Measurements from ENCODE around the gene DMBT1. TPM values are rescaled to one million over a fixed set of nuclear protein-coding genes. Genes with fewer than 3 reads are reported as not detected.

Gene DMBT1
- total RNA-seq, 2 experiments from 2014 or later: not detected

DNA sequence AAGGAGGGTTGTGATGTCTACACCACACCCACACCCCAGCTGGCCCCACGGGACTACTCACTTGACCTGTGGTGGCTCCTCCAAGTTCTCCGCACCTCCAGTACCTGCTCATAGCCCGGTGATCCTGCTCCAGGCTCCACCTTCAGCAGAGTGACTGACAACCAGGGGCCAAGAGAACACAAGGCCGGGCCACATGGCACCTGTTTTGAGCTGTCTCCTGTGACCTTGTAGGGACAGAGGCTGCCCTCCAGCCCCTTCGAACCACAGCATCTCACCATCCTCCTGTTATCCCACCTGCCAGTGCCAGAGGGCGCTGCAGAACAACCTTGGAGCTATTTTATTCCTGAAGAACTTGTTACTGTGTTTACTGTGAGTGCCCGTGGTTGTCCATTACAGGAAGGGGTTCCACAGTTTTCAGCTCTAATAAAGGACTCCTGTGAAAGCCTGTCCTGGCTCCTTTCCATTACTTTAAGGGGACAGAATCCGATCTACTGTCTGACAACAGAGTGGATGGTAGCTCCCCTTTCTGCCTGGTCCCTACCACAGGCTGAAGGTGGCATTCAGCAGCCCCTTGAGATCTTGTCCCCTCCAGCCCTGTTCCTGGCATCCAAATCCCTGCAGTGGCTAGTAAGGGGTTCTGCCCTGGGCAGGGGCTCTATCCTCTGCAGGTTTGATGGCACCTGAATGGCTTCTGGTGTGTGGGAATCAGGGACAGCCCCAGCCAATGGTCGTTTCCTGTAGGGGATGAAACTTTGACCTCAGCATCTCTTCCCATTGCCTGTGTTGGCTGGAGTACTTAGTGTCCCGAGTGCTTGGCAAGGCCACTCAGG is 88.3 kb downstream of the DMBT1 start:
- Histone ChIP-seq H2AFZ (ENCODE audit: low read length) (no peak overlapping the region), H3K4me2 (ENCODE audit: low read length) (no peak overlapping the region), H3K27ac (ENCODE audit: low read depth, low read length, poor library complexity, severe bottlenecking) (no peak overlapping the region), H3K4me3 (ENCODE audit: low read depth, low read length, poor library complexity, severe bottlenecking) (no peak overlapping the region), H3K79me2 (ENCODE audit: insufficient read depth, low read depth, low read length) (no peaks in the 10 kb centered on the region), H3K4me1 (ENCODE audit: insufficient read depth, low read length, poor library complexity, severe bottlenecking) (no peaks in the 10 kb centered on the region), H3K9me2 (ENCODE audit: insufficient read depth, low read length) (no peaks in the 10 kb centered on the region), H3K36me3 (ENCODE audit: insufficient read depth, low read length) (no peaks in the 10 kb centered on the region), H4K20me1 (ENCODE audit: insufficient read depth, low read length) (no peaks in the 10 kb centered on the region), H3K9me3 (ENCODE audit: low read length) (no peaks in the 10 kb centered on the region)
- DNase-seq (ENCODE audit: low spot score): peak; percentile 33
- CTCF ChIA-PET (ENCODE audit: unreplicated experiment): interaction anchor here (1.1 kb wide), 1 partner anchor 16 kb away, joined by 3 read pairs; no protein-coding TSS in a partner anchor
- POLR2A ChIA-PET: interaction anchor here (0.6 kb wide), 1 partner anchor 87 kb away, joined by 3 read pairs; no protein-coding TSS in a partner anchor
- intact Hi-C loops (cut with micrococcal nuclease; ENCODE audit: unreplicated experiment): loop anchor here (2.0 kb wide), 1 partner anchor 54 kb away; no protein-coding TSS in a partner anchor
- no TSS peak for BruUV-seq (replicated peaks)
- no peak for TF ChIP-seq EZH2phosphoT487 (IDR thresholded peaks at IDR 0.05; ENCODE audit: borderline replicate concordance, low read depth, low read length)
- TF ChIP-seq, protein P1, sequence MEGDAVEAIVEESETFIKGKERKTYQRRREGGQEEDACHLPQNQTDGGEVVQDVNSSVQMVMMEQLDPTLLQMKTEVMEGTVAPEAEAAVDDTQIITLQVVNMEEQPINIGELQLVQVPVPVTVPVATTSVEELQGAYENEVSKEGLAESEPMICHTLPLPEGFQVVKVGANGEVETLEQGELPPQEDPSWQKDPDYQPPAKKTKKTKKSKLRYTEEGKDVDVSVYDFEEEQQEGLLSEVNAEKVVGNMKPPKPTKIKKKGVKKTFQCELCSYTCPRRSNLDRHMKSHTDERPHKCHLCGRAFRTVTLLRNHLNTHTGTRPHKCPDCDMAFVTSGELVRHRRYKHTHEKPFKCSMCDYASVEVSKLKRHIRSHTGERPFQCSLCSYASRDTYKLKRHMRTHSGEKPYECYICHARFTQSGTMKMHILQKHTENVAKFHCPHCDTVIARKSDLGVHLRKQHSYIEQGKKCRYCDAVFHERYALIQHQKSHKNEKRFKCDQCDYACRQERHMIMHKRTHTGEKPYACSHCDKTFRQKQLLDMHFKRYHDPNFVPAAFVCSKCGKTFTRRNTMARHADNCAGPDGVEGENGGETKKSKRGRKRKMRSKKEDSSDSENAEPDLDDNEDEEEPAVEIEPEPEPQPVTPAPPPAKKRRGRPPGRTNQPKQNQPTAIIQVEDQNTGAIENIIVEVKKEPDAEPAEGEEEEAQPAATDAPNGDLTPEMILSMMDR (conservative IDR thresholded peaks at IDR 0.05; ENCODE audit: low read length): peak; percentile 82

GRCh38 chr10:122649903-122650302 is 89.3 kb downstream of the DMBT1 start:
- BruUV-seq (replicated peaks): no TSS peak
- intact Hi-C loops (cut with micrococcal nuclease; ENCODE audit: unreplicated experiment): loop anchor here (2.0 kb wide), 1 partner anchor 53 kb away; no protein-coding TSS in a partner anchor
- Histone ChIP-seq H3K4me2 (ENCODE audit: low read length) (no peak overlapping the region), H3K9me3 (ENCODE audit: low read length) (no peaks in the 10 kb centered on the region), H3K27ac (ENCODE audit: low read depth, low read length, poor library complexity, severe bottlenecking) (no peak overlapping the region), H2AFZ (ENCODE audit: low read length) (no peak overlapping the region), H3K4me1 (ENCODE audit: insufficient read depth, low read length, poor library complexity, severe bottlenecking) (no peaks in the 10 kb centered on the region), H3K36me3 (ENCODE audit: insufficient read depth, low read length) (no peaks in the 10 kb centered on the region), H3K4me3 (ENCODE audit: low read depth, low read length, poor library complexity, severe bottlenecking) (no peak overlapping the region), H3K79me2 (ENCODE audit: insufficient read depth, low read depth, low read length) (no peaks in the 10 kb centered on the region), H3K9me2 (ENCODE audit: insufficient read depth, low read length) (no peaks in the 10 kb centered on the region), H4K20me1 (ENCODE audit: insufficient read depth, low read length) (no peaks in the 10 kb centered on the region)
- ChIA-PET POLR2A (no interaction called here), CTCF (ENCODE audit: unreplicated experiment) (interaction anchor here (1.1 kb wide), 1 partner anchor 14 kb away, joined by 3 read pairs; no protein-coding TSS in a partner anchor)
- no peak for DNase-seq (ENCODE audit: low spot score)
- TF ChIP-seq EZH2phosphoT487 (IDR thresholded peaks at IDR 0.05; ENCODE audit: borderline replicate concordance, low read depth, low read length): no peak

DNA sequence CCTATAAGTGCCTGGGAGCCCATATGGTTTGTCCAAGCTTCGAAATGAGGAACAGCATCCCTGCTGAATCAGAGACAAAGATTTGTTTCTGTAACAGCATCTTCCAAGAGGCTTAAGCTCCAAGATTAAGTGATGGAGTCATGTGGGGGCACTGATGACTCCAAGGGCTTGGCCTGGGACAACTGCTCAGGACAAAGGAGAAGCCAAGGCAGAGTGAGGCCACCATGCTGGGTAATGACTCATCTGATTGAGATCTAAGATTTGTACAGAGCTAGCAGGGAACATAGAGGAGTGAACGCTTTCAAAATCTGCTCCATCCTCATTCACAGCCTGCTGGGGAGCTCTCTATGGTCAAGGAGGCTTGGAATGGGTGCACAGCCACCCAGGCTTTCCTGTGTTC is 89.8 kb downstream of the DMBT1 start:
- POLR2A ChIA-PET: no interaction called here
- TF ChIP-seq EZH2phosphoT487 (IDR thresholded peaks at IDR 0.05; ENCODE audit: borderline replicate concordance, low read depth, low read length): no peak
- TF ChIP-seq, protein P1 (conservative IDR thresholded peaks at IDR 0.05; ENCODE audit: low read length): no peak
- BruUV-seq (replicated peaks): no TSS peak

More for the DNA sequence above, 89.8 kb downstream of the DMBT1 start:
- H3K79me2 ChIP-seq (ENCODE audit: insufficient read depth, low read depth, low read length): no peaks in the 10 kb centered on the region
- no peaks in the 10 kb centered on the region for H3K4me1 ChIP-seq (ENCODE audit: insufficient read depth, low read length, poor library complexity, severe bottlenecking)
- no peaks in the 10 kb centered on the region for H3K9me2 ChIP-seq (ENCODE audit: insufficient read depth, low read length)
- H3K9me3 ChIP-seq (ENCODE audit: low read length): no peaks in the 10 kb centered on the region
- DNase-seq (ENCODE audit: low spot score): no peak
- no peak overlapping the region for H3K4me3 ChIP-seq (ENCODE audit: low read depth, low read length, poor library complexity, severe bottlenecking)
- H3K4me2 ChIP-seq (ENCODE audit: low read length): no peak overlapping the region
- no peak overlapping the region for H2AFZ ChIP-seq (ENCODE audit: low read length)
- H3K27ac ChIP-seq (ENCODE audit: low read depth, low read length, poor library complexity, severe bottlenecking): no peak overlapping the region
- no peaks in the 10 kb centered on the region for H4K20me1 ChIP-seq (ENCODE audit: insufficient read depth, low read length)
- intact Hi-C loops (cut with micrococcal nuclease; ENCODE audit: unreplicated experiment): no loop called here
- H3K36me3 ChIP-seq (ENCODE audit: insufficient read depth, low read length): no peaks in the 10 kb centered on the region
- CTCF ChIA-PET (ENCODE audit: unreplicated experiment): interaction anchor here (1.1 kb wide), 1 partner anchor 14 kb away, joined by 3 read pairs; no protein-coding TSS in a partner anchor

Data from OCI-LY7 (cell line).